H1 (cell line): Measurements from ENCODE around the gene KREMEN1. TPM values are rescaled to one million over a fixed set of nuclear protein-coding genes. Genes with fewer than 3 reads are reported as not detected.

Experiments
- CTCF ChIA-PET: fragments of 300-600 bp; sonication (Branson Sonifier 250); formaldehyde crosslinking; loops from one replicate; lab custom pipeline; 2021; ENCODE audit not compliant: partially characterized antibody; lab: Charles Lee
- POLR2A ChIA-PET: fragments of 300-600 bp; sonication (Branson Sonifier 250); formaldehyde crosslinking; loops from one replicate; lab custom pipeline; 2021; ENCODE audit warnings: inconsistent platforms; ENCODE audit not compliant: partially characterized antibody; lab: Charles Lee
- DNase-seq, 2 experiments: peaks; one replicate each; pipeline versions ENCODE4 v3.0.0 to v3.0.0-alpha.2; 2010 to 2022; ENCODE audit warnings: low spot score in 2 of 2, low read depth in 1 of 2, mixed read lengths in 1 of 2
- FAIRE-seq: peaks from 2 replicates; lab custom pipeline; 2011; peaks lifted over from hg19 to GRCh38; lab: Jason Lieb, UNC
- H2AFZ ChIP-seq: 2 replicates; pipeline ENCODE4 v1.8.1; 2012; ENCODE audit warnings: low read length, inconsistent platforms
- H2AK5ac ChIP-seq: 2 replicates; pipeline ENCODE4 v1.6.1; 2013; ENCODE audit warnings: low read depth, low read length
- H2BK120ac ChIP-seq: replicated peaks from 2 replicates; pipeline ENCODE3; 2013; ENCODE audit warnings: low read depth, low read length, inconsistent platforms
- H2BK12ac ChIP-seq: 2 replicates; pipeline ENCODE4 v1.6.1; 2013; ENCODE audit warnings: low read depth, low read length
- H2BK15ac ChIP-seq: 2 replicates; pipeline ENCODE4 v1.6.1; 2013; ENCODE audit warnings: low read length
- H2BK20ac ChIP-seq: 2 replicates; pipeline ENCODE4 v1.6.1; 2013; ENCODE audit warnings: low read length
- H2BK5ac ChIP-seq: 2 replicates; pipeline ENCODE4 v1.6.1; 2013; ENCODE audit warnings: low read depth, low read length
- H3K14ac ChIP-seq: 2 replicates; pipeline ENCODE4 v1.6.1; 2013; ENCODE audit warnings: inconsistent platforms; ENCODE audit not compliant: insufficient read length
- H3K18ac ChIP-seq: 2 replicates; pipeline ENCODE4 v1.6.1; 2013; ENCODE audit warnings: low read length; ENCODE audit errors: extremely low read depth
- H3K23ac ChIP-seq: 2 replicates; pipeline ENCODE4 v1.6.1; 2013; ENCODE audit warnings: inconsistent platforms; ENCODE audit not compliant: insufficient read length
- H3K23me2 ChIP-seq: 2 replicates; pipeline ENCODE4 v1.6.1; 2013; ENCODE audit warnings: low read depth, low read length
- H3K27ac ChIP-seq: 2 replicates; pipeline ENCODE4 v1.6.1; 2011; ENCODE audit warnings: low read depth, low read length, inconsistent platforms
- H3K27me3 ChIP-seq, 4 experiments: replicated peaks in 1 of 4; 1 replicate in 1 of 4; 2 replicates in 3 of 4; pipeline versions ENCODE4 v1.6.1 to v1.8.1; 2011 to 2013; ENCODE audit warnings: low read length in 3 of 4, mild to moderate bottlenecking in 3 of 4, inconsistent platforms in 2 of 4, mixed read lengths in 2 of 4, moderate library complexity in 1 of 4; ENCODE audit not compliant: control insufficient read depth in 3 of 4, insufficient read depth in 3 of 4; ENCODE audit errors: extremely low read depth in 1 of 4
- H3K36me3 ChIP-seq, 4 experiments: 2 replicates each; pipeline versions ENCODE4 v1.6.1 to v1.8.1; 2011 to 2013; ENCODE audit warnings: mild to moderate bottlenecking in 4 of 4, low read length in 3 of 4, moderate library complexity in 2 of 4, control low read depth in 1 of 4, inconsistent platforms in 1 of 4; ENCODE audit not compliant: insufficient read depth in 4 of 4, control insufficient read depth in 2 of 4
- H3K4ac ChIP-seq: replicated peaks from 2 replicates; pipeline ENCODE3; 2013; ENCODE audit warnings: low read length, low read depth, mixed read lengths, inconsistent platforms; ENCODE audit not compliant: insufficient read length
- H3K4me1 ChIP-seq, 4 experiments: replicated peaks in 1 of 4; 1 replicate in 1 of 4; 2 replicates in 3 of 4; pipeline versions ENCODE4 v1.6.1 to v1.8.1; 2011 to 2013; ENCODE audit warnings: low read length in 3 of 4, inconsistent platforms in 2 of 4, mixed read lengths in 1 of 4; ENCODE audit not compliant: insufficient read depth in 4 of 4, control insufficient read depth in 3 of 4
- H3K4me2 ChIP-seq, 2 experiments: 2 replicates each; pipeline versions ENCODE4 v1.6.1 to v1.8.1; 2011 to 2013; ENCODE audit warnings: low read depth in 2 of 2, low read length in 2 of 2, control low read depth in 1 of 2, inconsistent platforms in 1 of 2, mild to moderate bottlenecking in 1 of 2; ENCODE audit not compliant: insufficient read depth in 1 of 2
- H3K4me3 ChIP-seq, 4 experiments: fragments of 200-600, 300-600 bp in 1 of 4; sonication (generic), shearing (Covaris generic), sonication (Bioruptor Twin) in 1 of 4; 2 replicates each; pipeline versions ENCODE4 v1.5.1 to v1.8.1; 2011 to 2016; ENCODE audit warnings: low read length in 4 of 4, low read depth in 3 of 4, control low read depth in 2 of 4, inconsistent platforms in 2 of 4, mild to moderate bottlenecking in 2 of 4, mixed read lengths in 1 of 4, moderate library complexity in 1 of 4; ENCODE audit not compliant: insufficient read depth in 2 of 4; ENCODE audit errors: extremely low read depth in 1 of 4
- H3K56ac ChIP-seq: replicated peaks from 2 replicates; pipeline ENCODE3; 2013; ENCODE audit warnings: low read depth, mild to moderate bottlenecking, mixed read lengths, low read length, inconsistent platforms; ENCODE audit not compliant: insufficient read length
- H3K79me1 ChIP-seq: 2 replicates; pipeline ENCODE4 v1.6.1; 2013; ENCODE audit warnings: low read depth, low read length, control low read depth
- H3K79me2 ChIP-seq, 2 experiments: 2 replicates each; pipeline versions ENCODE4 v1.6.1 to v1.8.1; 2012 to 2013; ENCODE audit warnings: low read length in 2 of 2, mild to moderate bottlenecking in 2 of 2, inconsistent platforms in 1 of 2; ENCODE audit not compliant: insufficient read depth in 2 of 2, control insufficient read depth in 1 of 2
- H3K9ac ChIP-seq, 4 experiments: replicated peaks in 1 of 4; 1 replicate in 1 of 4; 2 replicates in 3 of 4; pipeline versions ENCODE4 v1.6.1 to v1.8.1; 2011 to 2013; ENCODE audit warnings: low read depth in 3 of 4, low read length in 3 of 4, control low read depth in 2 of 4, mild to moderate bottlenecking in 2 of 4, moderate library complexity in 2 of 4, inconsistent platforms in 1 of 4; ENCODE audit errors: extremely low read depth in 1 of 4
- H3K9me3 ChIP-seq, 2 experiments: 2 replicates each; pipeline versions ENCODE4 v1.6.1 to v1.8.1; 2012 to 2013; ENCODE audit warnings: mild to moderate bottlenecking in 2 of 2, moderate library complexity in 2 of 2, control low read depth in 1 of 2, inconsistent platforms in 1 of 2, low read depth in 1 of 2, low read length in 1 of 2, mixed read lengths in 1 of 2; ENCODE audit not compliant: insufficient read depth in 2 of 2
- H4K20me1 ChIP-seq, 2 experiments: replicated peaks in 1 of 2; 2 replicates each; pipeline versions ENCODE3 to v1.8.1; 2011 to 2013; ENCODE audit warnings: inconsistent platforms in 2 of 2, low read length in 2 of 2, mild to moderate bottlenecking in 1 of 2; ENCODE audit not compliant: insufficient read depth in 2 of 2, control insufficient read depth in 1 of 2
- H4K5ac ChIP-seq: 2 replicates; pipeline ENCODE4 v1.6.1; 2013; ENCODE audit warnings: low read length, low read depth, mixed read lengths, inconsistent platforms; ENCODE audit not compliant: insufficient read length
- H4K8ac ChIP-seq: 2 replicates; pipeline ENCODE4 v1.8.0; 2013; ENCODE audit warnings: mild to moderate bottlenecking, moderate library complexity, low read length, inconsistent platforms; ENCODE audit not compliant: insufficient read depth; ENCODE audit errors: extremely low read depth
- H4K91ac ChIP-seq: replicated peaks from 2 replicates; pipeline ENCODE3; 2013; ENCODE audit warnings: low read length, mixed read lengths, inconsistent platforms; ENCODE audit not compliant: insufficient read length
- ATF2 ChIP-seq: IDR thresholded peaks from 2 replicates; pipeline ENCODE4 v1.6.1; 2012; ENCODE audit warnings: low read length, inconsistent platforms
- ATF3 ChIP-seq: IDR thresholded peaks from 2 replicates; pipeline ENCODE4 v1.6.1; 2011; ENCODE audit warnings: low read depth, mild to moderate bottlenecking, low read length; ENCODE audit not compliant: insufficient read depth
- BCL11A ChIP-seq, 2 experiments: IDR thresholded peaks; one replicate each; pipeline ENCODE4 v1.6.1; 2011; ENCODE audit warnings: low read depth in 2 of 2, low read length in 2 of 2, mild to moderate bottlenecking in 2 of 2
- CBX5 ChIP-seq: fragments of 300-800, 300-1000 bp; sonication (generic); IDR thresholded peaks from 2 replicates; pipeline ENCODE4 v1.7.1; 2016; ENCODE audit warnings: antibody characterized with exemption, low read length, low read depth
- E2F6 ChIP-seq: IDR thresholded peaks from 2 replicates; pipeline ENCODE4 v1.6.1; 2012; ENCODE audit warnings: inconsistent platforms
- NRF1 ChIP-seq: IDR thresholded peaks from 2 replicates; pipeline ENCODE4 v1.6.1; 2011; ENCODE audit warnings: mild to moderate bottlenecking, low read depth, low read length, improper control_type of control experiment
- SIX5 ChIP-seq: IDR thresholded peaks from 2 replicates; pipeline ENCODE4 v1.6.1; 2011; ENCODE audit warnings: mild to moderate bottlenecking, low read depth, low read length
- TCF12 ChIP-seq: IDR thresholded peaks from 2 replicates; pipeline ENCODE4 v1.6.1; 2011; ENCODE audit warnings: low read depth, mild to moderate bottlenecking, low read length
- WGBS, 2 experiments: shearing (Covaris generic) in 1 of 2; methylation state at CpG; one replicate each; pipeline versions ENCODE4 v1.1.6 to v1.1.7; 2013 to 2015; ENCODE audit warnings: low lambda C conversion rate in 2 of 2, mixed read lengths in 2 of 2, inconsistent platforms in 1 of 2, low coverage in 1 of 2, missing lambda C conversion rate in 1 of 2; ENCODE audit not compliant: insufficient replicate concordance in 2 of 2, insufficient coverage in 1 of 2, insufficient read length in 1 of 2; ENCODE audit errors: extremely low coverage in 1 of 2, missing lambda C conversion rate in 1 of 2; 5-methylcytosine and 5-hydroxymethylcytosine counted together
- polyA plus RNA-seq, 7 experiments: library from polyadenylated mRNA; depleted of rRNA in 3 of 7; stranded (reverse) in 5 of 7; unstranded in 2 of 7; fragments of >200 nt in 5 of 7; fragments of 200-250 nt in 2 of 7; gene quantifications; 1 replicate in 5 of 7; 2 replicates in 1 of 7; 4 replicates in 1 of 7; pipeline versions ENCODE4 v1.2.1 to v1.2.3, GENCODE V29; 2011 to 2013; ENCODE audit warnings: missing spikeins in 2 of 7, mixed read lengths in 2 of 7
- total RNA-seq: library from RNA; stranded (reverse); fragmentation: NEBNext Ultra II Directional; extraction: Animal tissue kit (Norgen Biotek cat#: 25700); gene quantifications from 2 replicates; pipeline ENCODE4 v1.2.1, GENCODE V29; 2021

The KREMEN1 gene
- total and polyA plus RNA-seq, 2 of the 8 experiments (the other 6 are each of a cell fraction or from before 2014, with no cell fraction given) = 2.1 to 3.2 TPM

- POLR2A ChIA-PET = interaction anchor here (0.8 kb wide), 1 partner anchor 331 kb away, joined by 3 read pairs; no protein-coding TSS in a partner anchor
- no peak overlapping the region for H2AFZ ChIP-seq
- 0 out of 2 replicates have a peak overlapping the region, but pooled peaks have one; percentile 68 for H2BK12ac ChIP-seq
- no peak for TF ChIP-seq ATF3
- TF ChIP-seq CBX5 = no peak
- no peak for TF ChIP-seq SIX5
- 0 out of 2 replicates have a peak, but pooled peaks have one; percentile 41 for TF ChIP-seq TCF12
- no peak for TF ChIP-seq BCL11A (IDR thresholded peaks at IDR 0.05; ENCODE audit: low read depth in 2 of 2, low read length in 2 of 2)
- no peak for TF ChIP-seq ATF2
- TF ChIP-seq NRF1 = peak; percentile 44
- 0 out of 2 replicates have a peak, but pooled peaks have one; percentile 13 for TF ChIP-seq E2F6
Measured at GRCh38 chr22:29072193-29072978, 449 bp upstream of the KREMEN1 start.

More at GRCh38 chr22:29072193-29072978, 449 bp upstream of the KREMEN1 start:
- H2BK20ac ChIP-seq = no peak overlapping the region
- H2BK5ac ChIP-seq = no peak overlapping the region; the same call in 1 of the 2 replicates
- no peaks in the 10 kb centered on the region for H3K36me3 ChIP-seq
- peaks cover 3 to 8% of the 10 kb centered on the region in 2 experiments for H4K20me1 ChIP-seq
- H3K18ac ChIP-seq = no peak overlapping the region
- H3K27ac ChIP-seq = no peak overlapping the region
- no peak overlapping the region for H4K5ac ChIP-seq
- peak overlapping the region in 3 of 4 experiments; percentile 7 to 61 (median 48); a peak in 5 of 8 replicates for H3K4me3 ChIP-seq
- no peak for FAIRE-seq
- CTCF ChIA-PET = interaction anchor here (0.6 to 1.7 kb wide), 5 partner anchors 82 to 217 kb away, joined by 3 to 6 read pairs (median 5); no protein-coding TSS in a partner anchor
- no peak overlapping the region for H3K14ac ChIP-seq
- H3K27me3 ChIP-seq = peaks cover 9 to 51% (median 48%) of the 10 kb centered on the region in 4 experiments
- no peak overlapping the region for H3K56ac ChIP-seq
- H3K79me2 ChIP-seq = no peaks in the 10 kb centered on the region
- no peak overlapping the region for H3K4ac ChIP-seq
- peaks cover 3 to 9% (median 7%) of the 10 kb centered on the region in 4 experiments for H3K4me1 ChIP-seq
- H3K23ac ChIP-seq = no peak overlapping the region
- H3K23me2 ChIP-seq = peaks cover 16% of the 10 kb centered on the region
- WGBS, 2 experiments = 32% methylated on average over 30 of the region's 41 CpGs; no CpG with 5 or more reads in 1 of the 2 experiments
- peak overlapping the region; percentile 65; the same call in 1 of the 2 replicates for H2AK5ac ChIP-seq
- no peaks in the 10 kb centered on the region for H3K79me1 ChIP-seq
- no peak overlapping the region for H3K9ac ChIP-seq
- H4K91ac ChIP-seq = no peak overlapping the region
- H3K4me2 ChIP-seq = peak overlapping the region; percentile 26 to 52; a peak in 3 of 4 replicates
- H2BK120ac ChIP-seq = no peak overlapping the region
- no peak overlapping the region for H4K8ac ChIP-seq
- no peak overlapping the region for H2BK15ac ChIP-seq
- no peaks in the 10 kb centered on the region for H3K9me3 ChIP-seq
- peak; percentile 89 to 99 for DNase-seq
